ENCODE data around the gene RASGRF2. TPM values are rescaled to one million over a fixed set of nuclear protein-coding genes. Genes with fewer than 3 reads are reported as not detected.

RASGRF2 gene
- total and polyA plus RNA-seq, 8 donors: 1.1 to 2.7 (median 1.4) TPM

DNA sequence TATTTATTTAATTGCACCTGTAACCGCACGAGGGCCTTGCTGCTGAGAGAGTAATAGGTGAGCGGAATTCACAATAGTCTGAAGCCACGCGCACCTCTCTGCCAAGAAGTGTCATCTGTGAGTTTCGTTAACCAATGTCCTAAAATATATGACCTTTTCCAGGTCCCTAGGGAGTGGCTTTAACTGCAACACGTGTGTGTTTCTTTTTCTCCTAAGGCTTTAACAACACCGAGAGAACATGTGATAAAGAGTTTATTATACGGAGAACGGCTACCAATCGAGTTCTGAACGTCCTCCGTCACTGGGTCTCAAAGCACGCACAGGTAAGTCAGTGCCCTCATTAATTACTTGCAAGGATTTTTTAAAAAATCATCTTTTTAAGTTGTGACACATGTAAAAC, 219.8 kb downstream of the RASGRF2 start:
- H3K4me3 ChIP-seq: no peak overlapping the region
- intact Hi-C loops (cut with DNase I): no loop called here
- WGBS, 2 donors: 75 to 77% methylated on average over 14 of the region's 14 CpGs
- ATAC-seq: no peak
- no peaks in the 10 kb centered on the region for H3K4me1 ChIP-seq
- DNase-seq: no peak
- no peaks in the 10 kb centered on the region for H3K27me3 ChIP-seq
- no peak for FAIRE-seq
- no peak overlapping the region for H3K27ac ChIP-seq
- no peaks in the 10 kb centered on the region for H3K9me3 ChIP-seq
- no peaks in the 10 kb centered on the region for H3K36me3 ChIP-seq
- TF ChIP-seq CTCF (IDR thresholded peaks at IDR 0.05): no peak

GRCh38 chr5:81180780-81181460, 220.8 kb downstream of the RASGRF2 start:
- no peak overlapping the region for H3K27ac ChIP-seq
- intact Hi-C loops (cut with DNase I): no loop called here
- TF ChIP-seq CTCF (IDR thresholded peaks at IDR 0.05): no peak
- H3K4me1 ChIP-seq: no peaks in the 10 kb centered on the region
- no peaks in the 10 kb centered on the region for H3K9me3 ChIP-seq
- DNase-seq (no peak), ATAC-seq (no peak), FAIRE-seq (no peak)
- 55 to 61% methylated on average over 5 of the region's 5 CpGs for WGBS, 2 donors
- H3K36me3 ChIP-seq: no peaks in the 10 kb centered on the region
- H3K27me3 ChIP-seq: no peaks in the 10 kb centered on the region
- no peak overlapping the region for H3K4me3 ChIP-seq

GRCh38 chr5:81181576-81182316, 221.6 kb downstream of the RASGRF2 start:
- no peak for ATAC-seq
- TF ChIP-seq CTCF (IDR thresholded peaks at IDR 0.05): no peak
- H3K4me1 ChIP-seq: no peaks in the 10 kb centered on the region
- no peaks in the 10 kb centered on the region for H3K36me3 ChIP-seq
- H3K4me3 ChIP-seq: no peak overlapping the region
- H3K27me3 ChIP-seq: no peaks in the 10 kb centered on the region
- FAIRE-seq: no peak
- 78 to 85% methylated on average over 4 of the region's 4 CpGs for WGBS, 2 donors
- H3K27ac ChIP-seq: no peak overlapping the region
- H3K9me3 ChIP-seq: no peaks in the 10 kb centered on the region
- intact Hi-C loops (cut with DNase I): no loop called here
- no peak for DNase-seq

GRCh38 chr5:81182396-81183390, 222.5 kb downstream of the RASGRF2 start:
- 68 to 78% methylated on average over 9 of the region's 9 CpGs for WGBS, 2 donors
- no peaks in the 10 kb centered on the region for H3K9me3 ChIP-seq

More at GRCh38 chr5:81182396-81183390, 222.5 kb downstream of the RASGRF2 start:
- intact Hi-C loops (cut with DNase I): no loop called here
- TF ChIP-seq CTCF (IDR thresholded peaks at IDR 0.05): no peak
- H3K27me3 ChIP-seq: no peaks in the 10 kb centered on the region
- no peaks in the 10 kb centered on the region for H3K4me1 ChIP-seq
- H3K36me3 ChIP-seq: no peaks in the 10 kb centered on the region
- FAIRE-seq: no peak
- no peak overlapping the region for H3K27ac ChIP-seq
- no peak for ATAC-seq
- no peak for DNase-seq
- H3K4me3 ChIP-seq: no peak overlapping the region
